Right lobe of liver (tissue), 6 donors: ENCODE results near the gene ZNF692. TPM values are rescaled to one million over a fixed set of nuclear protein-coding genes. Genes with fewer than 3 reads are reported as not detected.

ENCODE experiments used
- ATAC-seq, 4 donors: fragments of 200-7000 bp; cut with Tn5 transposase; one replicate each; pipeline ENCODE4 v1.9.1; 2020; ENCODE audit warnings: mild to moderate bottlenecking in 4 of 4, moderate library complexity in 4 of 4
- DNase-seq, 3 donors: peaks; one replicate each; pipeline ENCODE4 v3.0.0-alpha.2; 2020
- H3K27ac ChIP-seq, 3 donors: fragments of 200-600 bp; one replicate each; pipeline ENCODE4 v1.8.0; 2022
- H3K27me3 ChIP-seq, 2 donors: fragments of 200-600 bp; one replicate each; pipeline ENCODE4 v1.8.0; 2022
- H3K36me3 ChIP-seq, 4 donors: fragments of 200-600 bp; sonication (generic) in 1 of 4; one replicate each; pipeline versions ENCODE4 v1.5.1 to v1.8.0; 2017 to 2022; ENCODE audit warnings: control low read depth in 1 of 4
- H3K4me1 ChIP-seq, 4 donors: fragments of 200-600 bp; sonication (generic) in 1 of 4; one replicate each; pipeline versions ENCODE4 v1.5.1 to v1.8.0; 2017 to 2022; ENCODE audit warnings: control low read depth in 1 of 4
- H3K4me3 ChIP-seq, 3 donors: fragments of 200-600 bp; one replicate each; pipeline ENCODE4 v1.8.0; 2022
- H3K9me3 ChIP-seq, 4 donors: fragments of 200-600 bp; sonication (generic) in 1 of 4; one replicate each; pipeline versions ENCODE4 v1.5.1 to v1.8.0; 2017 to 2022; ENCODE audit warnings: control low read depth in 1 of 4
- CTCF ChIP-seq, 4 donors: fragments of 200-600 bp in 3 of 4; fragments of 450-650 bp in 1 of 4; IDR thresholded peaks; one replicate each; pipeline versions ENCODE4 v1.5.1 to v1.8.0; 2016 to 2022; ENCODE audit warnings: antibody characterized with exemption in 4 of 4, mild to moderate bottlenecking in 2 of 4
- POLR2A ChIP-seq: fragments of 450-650 bp; IDR thresholded peaks from one replicate; pipeline ENCODE4 v1.6.1; 2017; ENCODE audit warnings: antibody characterized with exemption, mild to moderate bottlenecking
- WGBS: methylation state at CpG from one replicate; pipeline ENCODE4 v1.1.6; 2018; ENCODE audit warnings: low coverage, low lambda C conversion rate; ENCODE audit not compliant: insufficient coverage; ENCODE audit errors: missing lambda C conversion rate; 5-methylcytosine and 5-hydroxymethylcytosine counted together
- intact Hi-C, 2 donors: fragments of 100-400 bp; cut with DNase I; formaldehyde crosslinking; loops; one replicate each; pipeline versions ENCODE4 v1.11.2 to v1.14.1; 2022
- total RNA-seq, 6 experiments: library from RNA; depleted of rRNA in 2 of 6; stranded (reverse); fragments of >200 nt in 2 of 6; fragmentation: NEBNext Ultra II Directional in 3 of 6; extraction: Animal tissue kit (Norgen Biotek cat#: 25700) in 3 of 6; gene quantifications; one replicate each; pipeline versions ENCODE4 v1.1.0 to v1.2.4, GENCODE V29; 2016 to 2023
- donor health status: DM: no; HTN: yes; CAD: no.
- donor health status: DM: no; HTN: no; CAD: no.
- donor health status: DM: no; HTN: no; CAD: no.
- donor health status: DM: no; HTN: yes; CAD: no.
- donor health status: DM: no; HTN: yes; CAD: no.

ZNF692 gene
- total RNA-seq, 6 experiments from 2014 or later = 12.2 to 18.3 (median 16.7) TPM

DNA sequence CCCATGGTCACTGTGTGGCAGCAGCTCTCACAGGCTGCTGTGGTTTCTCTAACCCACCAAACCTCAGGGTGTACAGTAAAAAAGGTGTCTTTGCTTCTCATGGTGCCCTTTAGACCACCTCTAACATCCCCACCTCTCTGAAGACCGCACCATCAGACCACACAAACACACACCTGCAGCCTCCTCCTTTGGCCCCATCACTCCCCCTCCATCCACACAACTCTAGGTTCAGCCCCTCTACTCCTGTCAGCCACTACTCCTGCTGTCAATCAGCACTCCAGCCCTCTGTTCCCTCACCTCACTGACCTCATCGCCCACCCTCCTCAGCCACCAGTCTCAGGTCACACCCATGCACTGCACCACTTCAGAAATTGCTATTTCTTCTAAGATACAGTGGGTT, 7.5 kb downstream of the ZNF692 start:
- Histone ChIP-seq H3K4me3 (no peak overlapping the region), H3K27ac (no peak overlapping the region), H3K27me3 (no peaks in the 10 kb centered on the region), H3K4me1 (no peaks in the 10 kb centered on the region), H3K9me3 (no peaks in the 10 kb centered on the region), H3K36me3 (peaks cover 0 to 34% (median 8%) of the 10 kb centered on the region in 4 donors)
- intact Hi-C loops = no loop called here
- DNase-seq = no peak
- no peak for TF ChIP-seq POLR2A
- no peak for TF ChIP-seq CTCF (IDR thresholded peaks at IDR 0.05)
- ATAC-seq = no peak
- WGBS = 83% methylated on average over 2 of the region's 2 CpGs

DNA sequence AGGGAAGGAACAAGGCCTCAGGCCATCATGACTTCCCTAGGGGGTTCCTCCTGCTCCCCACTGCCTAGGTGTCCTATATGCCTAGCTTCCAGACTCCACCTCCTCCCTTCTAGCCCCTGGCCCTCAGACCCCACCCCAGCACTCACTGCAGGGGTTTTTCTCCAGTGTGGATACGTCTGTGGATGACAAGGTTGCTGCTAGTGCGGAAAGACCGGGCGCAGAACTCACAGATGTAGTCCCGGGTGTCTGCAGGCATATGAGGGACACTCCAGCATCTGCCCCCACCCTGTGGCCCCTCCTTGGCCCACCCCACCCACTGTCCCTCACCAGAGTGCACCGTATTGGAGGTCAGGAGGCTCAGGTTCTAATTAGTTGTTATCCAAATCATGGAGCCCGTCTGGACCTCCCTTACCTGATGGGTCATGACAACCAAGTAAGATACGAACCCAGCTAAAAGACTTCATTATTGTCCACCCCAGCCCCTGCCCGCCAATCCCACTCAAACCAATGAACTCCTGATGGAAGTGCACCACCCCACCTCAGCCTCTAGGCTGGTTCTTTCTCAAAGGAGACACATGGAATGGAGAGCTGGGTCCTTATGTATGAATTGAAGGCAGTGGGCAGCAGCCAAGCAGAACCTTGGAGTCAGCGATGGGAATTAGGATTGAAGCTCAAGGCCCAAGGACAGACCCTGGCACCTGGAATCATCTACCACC, 8.2 kb downstream of the ZNF692 start:
- DNase-seq (no peak), ATAC-seq (peak in 1 of 4 donors; percentile 2)
- H3K36me3 ChIP-seq = peaks cover 0 to 41% (median 9%) of the 10 kb centered on the region in 4 donors

GRCh38 chr1:248850124-248850523, 8.8 kb downstream of the ZNF692 start:
- no peaks in the 10 kb centered on the region for H3K9me3 ChIP-seq
- ATAC-seq = no peak
- no peak overlapping the region for H3K4me3 ChIP-seq
- no peaks in the 10 kb centered on the region for H3K4me1 ChIP-seq
- intact Hi-C loops = no loop called here
- H3K36me3 ChIP-seq = peaks cover 0 to 46% (median 12%) of the 10 kb centered on the region in 4 donors
- no CpG with 5 or more reads among the region's 9 CpGs for WGBS
- no peaks in the 10 kb centered on the region for H3K27me3 ChIP-seq
- no peak for TF ChIP-seq CTCF (IDR thresholded peaks at IDR 0.05)
- TF ChIP-seq POLR2A = no peak
- DNase-seq = no peak
- no peak overlapping the region for H3K27ac ChIP-seq

More for the DNA sequence above, 8.2 kb downstream of the ZNF692 start:
- no peaks in the 10 kb centered on the region for H3K9me3 ChIP-seq
- H3K27me3 ChIP-seq = no peaks in the 10 kb centered on the region
- 88% methylated on average over 8 of the region's 10 CpGs for WGBS
- no peaks in the 10 kb centered on the region for H3K4me1 ChIP-seq
- H3K27ac ChIP-seq = no peak overlapping the region
- intact Hi-C loops = no loop called here
- H3K4me3 ChIP-seq = no peak overlapping the region
- no peak for TF ChIP-seq CTCF (IDR thresholded peaks at IDR 0.05)
- no peak for TF ChIP-seq POLR2A

GRCh38 chr1:248849637-248850036, 9.2 kb downstream of the ZNF692 start:
- intact Hi-C loops = no loop called here
- H3K4me3 ChIP-seq = no peak overlapping the region
- H3K9me3 ChIP-seq = no peaks in the 10 kb centered on the region
- H3K4me1 ChIP-seq = no peaks in the 10 kb centered on the region
- H3K27me3 ChIP-seq = no peaks in the 10 kb centered on the region
- no peak overlapping the region for H3K27ac ChIP-seq
- DNase-seq = no peak
- no CpG with 5 or more reads among the region's 3 CpGs for WGBS
- peak in 1 of 4 donors; percentile 3 for ATAC-seq
- peaks cover 0 to 48% (median 13%) of the 10 kb centered on the region in 4 donors for H3K36me3 ChIP-seq
- TF ChIP-seq CTCF (IDR thresholded peaks at IDR 0.05) (no peak), POLR2A (no peak)
